Measurements from ENCODE around the gene FXYD5. TPM values are rescaled to one million over a fixed set of nuclear protein-coding genes. Genes with fewer than 3 reads are reported as not detected.

FXYD5 gene
- polyA plus RNA-seq, result 53.4 TPM
- long read RNA-seq, donor 1, transcript FXYD5-204 (9 exons, 872 nt), result major isoform, 6 of 7 reads
- long read RNA-seq, donor 1, partial matches to known transcripts, result 0 of 7 reads
- long read RNA-seq, donor 1, other reads (novel, unspliced or antisense), result 0 of 7 reads
- long read RNA-seq, donor 2, transcript FXYD5-204 (9 exons, 872 nt), result major isoform, 17 of 35 reads
- long read RNA-seq, donor 2, partial matches to known transcripts, result 16 of 35 reads
- long read RNA-seq, donor 2, other reads (novel, unspliced or antisense), result 0 of 35 reads
- long read RNA-seq, donor 3, result 0 reads
- long read RNA-seq, donor 4, partial matches to known transcripts, result 0 of 3 reads
- long read RNA-seq, donor 4, other reads (novel, unspliced or antisense), result 0 of 3 reads
- long read RNA-seq, donor 5, transcript FXYD5-204 (9 exons, 872 nt), result major isoform, 16 of 22 reads
- long read RNA-seq, donor 5, partial matches to known transcripts, result 0 of 22 reads
- long read RNA-seq, donor 5, other reads (novel, unspliced or antisense), result 0 of 22 reads
- long read RNA-seq, donor 6, transcript FXYD5-204 (9 exons, 872 nt), result major isoform, 6 of 12 reads
- long read RNA-seq, donor 6, partial matches to known transcripts, result 0 of 12 reads
- long read RNA-seq, donor 6, other reads (novel, unspliced or antisense), result 0 of 12 reads
- long read RNA-seq, donor 7, partial matches to known transcripts, result 0 of 5 reads
- long read RNA-seq, donor 7, other reads (novel, unspliced or antisense), result 0 of 5 reads
- long read RNA-seq, donor 8, transcript FXYD5-204 (9 exons, 872 nt), result major isoform, 20 of 37 reads
- long read RNA-seq, donor 8, partial matches to known transcripts, result 10 of 37 reads
- long read RNA-seq, donor 8, other reads (novel, unspliced or antisense), result 0 of 37 reads
- long read RNA-seq, donor 9, transcript FXYD5-204 (9 exons, 872 nt), result major isoform, 10 of 13 reads
- long read RNA-seq, donor 9, partial matches to known transcripts, result 0 of 13 reads
- long read RNA-seq, donor 9, other reads (novel, unspliced or antisense), result 0 of 13 reads
- long read RNA-seq, donor 10, transcript FXYD5-207 (9 exons, 898 nt), result minor isoform, 7 of 29 reads
- long read RNA-seq, donor 10, transcript FXYD5-201 (8 exons, 1,580 nt), result minor isoform, 5 of 29 reads
- long read RNA-seq, donor 10, transcript FXYD5-204 (9 exons, 872 nt), result major isoform, 16 of 29 reads
- long read RNA-seq, donor 10, partial matches to known transcripts, result 0 of 29 reads
- long read RNA-seq, donor 10, other reads (novel, unspliced or antisense), result 0 of 29 reads
- long read RNA-seq, donor 11, transcript FXYD5-204 (9 exons, 872 nt), result major isoform, 15 of 18 reads
- long read RNA-seq, donor 11, partial matches to known transcripts, result 0 of 18 reads
- long read RNA-seq, donor 11, other reads (novel, unspliced or antisense), result 0 of 18 reads

GRCh38 chr19:35154525-35155406 is at the start of gene FXYD5:
Gene FXYD5, plus strand, starts transcription at chr19:35154735. Its CDS starts 816 bp downstream, at chr19:35155551.
- Histone ChIP-seq H3K9me3 (ENCODE audit: control insufficient read depth, low read depth, low read length) (no peaks in the 10 kb centered on the region), H3K4me1 (ENCODE audit: control insufficient read depth, insufficient read depth, low read length) (peaks cover 21% of the 10 kb centered on the region), H3K27ac (ENCODE audit: low read length) (no peak within 1 kb of the TSS), H3K27me3 (ENCODE audit: control insufficient read depth, insufficient read depth, low read length) (peaks cover 41% of the 10 kb centered on the region), H3K36me3 (ENCODE audit: control insufficient read depth, insufficient read depth, low read length) (peaks cover 4% of the 10 kb centered on the region), H3K4me3 (ENCODE audit: low read length) (peak within 1 kb of the TSS; percentile 50)
- peak in 1 of 2 donors; percentile 85 for DNase-seq
- WGBS (ENCODE audit: insufficient coverage, low lambda C conversion rate), result no CpG with 5 or more reads among the region's 49 CpGs

- Histone ChIP-seq H3K36me3 (ENCODE audit: control insufficient read depth, insufficient read depth, low read length) (no peaks in the 10 kb centered on the region), H3K27ac (ENCODE audit: low read length) (no peak overlapping the region), H3K27me3 (ENCODE audit: control insufficient read depth, insufficient read depth, low read length) (no peaks in the 10 kb centered on the region), H3K4me1 (ENCODE audit: control insufficient read depth, insufficient read depth, low read length) (no peaks in the 10 kb centered on the region), H3K9me3 (ENCODE audit: control insufficient read depth, low read depth, low read length) (peaks cover 13% of the 10 kb centered on the region), H3K4me3 (ENCODE audit: low read length) (no peak overlapping the region)
- no CpG with 5 or more reads among the region's 6 CpGs for WGBS (ENCODE audit: insufficient coverage, low lambda C conversion rate)
- DNase-seq, result no peak
These were observed 49.5 kb upstream of the FXYD5 start for GRCh38 chr19:35105047-35105410.

- Histone ChIP-seq H3K36me3 (ENCODE audit: control insufficient read depth, insufficient read depth, low read length) (no peaks in the 10 kb centered on the region), H3K27me3 (ENCODE audit: control insufficient read depth, insufficient read depth, low read length) (no peaks in the 10 kb centered on the region), H3K27ac (ENCODE audit: low read length) (no peak overlapping the region), H3K4me3 (ENCODE audit: low read length) (no peak overlapping the region), H3K9me3 (ENCODE audit: control insufficient read depth, low read depth, low read length) (peaks cover 13% of the 10 kb centered on the region), H3K4me1 (ENCODE audit: control insufficient read depth, insufficient read depth, low read length) (no peaks in the 10 kb centered on the region)
- WGBS (ENCODE audit: insufficient coverage, low lambda C conversion rate), result 100% methylated on average over 6 of the region's 30 CpGs
- no peak for DNase-seq
These were observed 48.9 kb upstream of the FXYD5 start for GRCh38 chr19:35105411-35106290.

GRCh38 chr19:35106291-35106583 is 48.3 kb upstream of the FXYD5 start:
- Histone ChIP-seq H3K36me3 (ENCODE audit: control insufficient read depth, insufficient read depth, low read length) (no peaks in the 10 kb centered on the region), H3K27me3 (ENCODE audit: control insufficient read depth, insufficient read depth, low read length) (no peaks in the 10 kb centered on the region), H3K4me1 (ENCODE audit: control insufficient read depth, insufficient read depth, low read length) (no peaks in the 10 kb centered on the region), H3K27ac (ENCODE audit: low read length) (no peak overlapping the region), H3K4me3 (ENCODE audit: low read length) (no peak overlapping the region), H3K9me3 (ENCODE audit: control insufficient read depth, low read depth, low read length) (peaks cover 13% of the 10 kb centered on the region)
- WGBS (ENCODE audit: insufficient coverage, low lambda C conversion rate), result no CpG with 5 or more reads among the region's 9 CpGs
- no peak for DNase-seq

- peaks cover 13% of the 10 kb centered on the region for H3K9me3 ChIP-seq (ENCODE audit: control insufficient read depth, low read depth, low read length)
- no peaks in the 10 kb centered on the region for H3K4me1 ChIP-seq (ENCODE audit: control insufficient read depth, insufficient read depth, low read length)
- no CpG with 5 or more reads among the region's 2 CpGs for WGBS (ENCODE audit: insufficient coverage, low lambda C conversion rate)
- no peak for DNase-seq
- no peak overlapping the region for H3K27ac ChIP-seq (ENCODE audit: low read length)
- H3K27me3 ChIP-seq (ENCODE audit: control insufficient read depth, insufficient read depth, low read length), result no peaks in the 10 kb centered on the region
- no peaks in the 10 kb centered on the region for H3K36me3 ChIP-seq (ENCODE audit: control insufficient read depth, insufficient read depth, low read length)
- no peak overlapping the region for H3K4me3 ChIP-seq (ENCODE audit: low read length)
These were observed 47.5 kb upstream of the FXYD5 start for GRCh38 chr19:35106898-35107541.

- peaks cover 13% of the 10 kb centered on the region for H3K9me3 ChIP-seq (ENCODE audit: control insufficient read depth, low read depth, low read length)
- H3K27ac ChIP-seq (ENCODE audit: low read length), result no peak overlapping the region
- WGBS (ENCODE audit: insufficient coverage, low lambda C conversion rate), result no CpG with 5 or more reads among the region's 5 CpGs
- H3K27me3 ChIP-seq (ENCODE audit: control insufficient read depth, insufficient read depth, low read length), result no peaks in the 10 kb centered on the region
- peak; percentile 37 to 64 for DNase-seq
- no peaks in the 10 kb centered on the region for H3K36me3 ChIP-seq (ENCODE audit: control insufficient read depth, insufficient read depth, low read length)
- no peak overlapping the region for H3K4me3 ChIP-seq (ENCODE audit: low read length)
- H3K4me1 ChIP-seq (ENCODE audit: control insufficient read depth, insufficient read depth, low read length), result no peaks in the 10 kb centered on the region
These were observed 47.0 kb upstream of the FXYD5 start for GRCh38 chr19:35107545-35107944.

- no peaks in the 10 kb centered on the region for H3K4me1 ChIP-seq (ENCODE audit: control insufficient read depth, insufficient read depth, low read length)
- no peak for DNase-seq
- H3K36me3 ChIP-seq (ENCODE audit: control insufficient read depth, insufficient read depth, low read length), result no peaks in the 10 kb centered on the region
- H3K4me3 ChIP-seq (ENCODE audit: low read length), result no peak overlapping the region
- no peaks in the 10 kb centered on the region for H3K27me3 ChIP-seq (ENCODE audit: control insufficient read depth, insufficient read depth, low read length)
- H3K27ac ChIP-seq (ENCODE audit: low read length), result no peak overlapping the region
- H3K9me3 ChIP-seq (ENCODE audit: control insufficient read depth, low read depth, low read length), result peaks cover 13% of the 10 kb centered on the region
- WGBS (ENCODE audit: insufficient coverage, low lambda C conversion rate), result no CpG with 5 or more reads among the region's 11 CpGs
These were observed 45.8 kb upstream of the FXYD5 start for GRCh38 chr19:35108730-35109129.

- 40% methylated on average over 2 of the region's 22 CpGs for WGBS (ENCODE audit: insufficient coverage, low lambda C conversion rate)
- Histone ChIP-seq H3K27ac (ENCODE audit: low read length) (no peak overlapping the region), H3K4me3 (ENCODE audit: low read length) (no peak overlapping the region), H3K36me3 (ENCODE audit: control insufficient read depth, insufficient read depth, low read length) (no peaks in the 10 kb centered on the region), H3K4me1 (ENCODE audit: control insufficient read depth, insufficient read depth, low read length) (no peaks in the 10 kb centered on the region), H3K27me3 (ENCODE audit: control insufficient read depth, insufficient read depth, low read length) (no peaks in the 10 kb centered on the region), H3K9me3 (ENCODE audit: control insufficient read depth, low read depth, low read length) (peaks cover 13% of the 10 kb centered on the region)
- no peak for DNase-seq
These were observed 45.0 kb upstream of the FXYD5 start for GRCh38 chr19:35109395-35110112.
